Hair follicular keratinocyte (primary cell): ENCODE data around the gene MFSD1. TPM values are rescaled to one million over a fixed set of nuclear protein-coding genes. Genes with fewer than 3 reads are reported as not detected.

Source experiments
- total RNA-seq: library from RNA; depleted of rRNA; stranded (reverse); fragments of >200 nt; gene quantifications from 2 replicates; pipeline ENCODE4 v1.2.3, GENCODE V29; 2015

The MFSD1 gene, protein sequence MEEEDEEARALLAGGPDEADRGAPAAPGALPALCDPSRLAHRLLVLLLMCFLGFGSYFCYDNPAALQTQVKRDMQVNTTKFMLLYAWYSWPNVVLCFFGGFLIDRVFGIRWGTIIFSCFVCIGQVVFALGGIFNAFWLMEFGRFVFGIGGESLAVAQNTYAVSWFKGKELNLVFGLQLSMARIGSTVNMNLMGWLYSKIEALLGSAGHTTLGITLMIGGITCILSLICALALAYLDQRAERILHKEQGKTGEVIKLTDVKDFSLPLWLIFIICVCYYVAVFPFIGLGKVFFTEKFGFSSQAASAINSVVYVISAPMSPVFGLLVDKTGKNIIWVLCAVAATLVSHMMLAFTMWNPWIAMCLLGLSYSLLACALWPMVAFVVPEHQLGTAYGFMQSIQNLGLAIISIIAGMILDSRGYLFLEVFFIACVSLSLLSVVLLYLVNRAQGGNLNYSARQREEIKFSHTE
- 22.8 and 30.5 TPM in 2 replicates for total RNA-seq

DNA sequence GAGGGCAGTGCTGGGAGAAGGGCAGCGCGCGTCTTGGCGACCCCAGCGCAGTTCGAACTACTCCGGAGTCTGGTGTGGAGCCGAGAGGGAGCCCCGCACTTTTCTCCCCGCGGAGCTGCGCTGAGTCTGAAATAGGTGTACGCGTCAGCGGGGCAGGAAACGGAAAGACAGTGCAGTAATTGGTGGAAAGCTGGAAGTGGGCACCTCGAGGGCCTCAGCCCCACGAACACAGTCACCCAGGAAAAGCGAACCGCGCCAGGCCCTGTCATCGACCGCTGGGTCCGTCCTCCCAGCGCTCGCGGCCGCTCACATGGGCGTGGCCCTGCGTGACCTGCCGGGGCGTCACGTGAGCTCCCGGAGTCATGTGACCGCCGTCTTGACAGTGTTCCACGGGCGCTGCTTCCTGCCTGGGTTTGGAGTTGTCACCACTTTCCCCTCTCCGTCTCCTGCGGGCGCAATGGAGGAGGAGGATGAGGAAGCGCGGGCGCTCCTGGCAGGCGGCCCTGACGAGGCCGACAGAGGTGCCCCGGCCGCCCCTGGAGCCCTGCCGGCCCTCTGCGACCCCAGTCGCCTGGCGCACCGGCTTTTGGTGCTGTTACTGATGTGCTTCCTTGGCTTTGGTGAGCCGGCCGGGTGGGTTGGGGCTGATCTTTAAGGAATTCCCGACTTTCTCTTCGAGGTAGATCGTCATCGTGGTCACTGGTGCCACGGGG is at the start of gene MFSD1:
TSS of gene MFSD1 (plus strand) at position 359 of the 713 bp plus-strand sequence. CDS start at position 458, 99 bp downstream.

Other genes with a start within 250 kb of the MFSD1 start
- 7.5 and 9.1 TPM in 2 replicates for gene MLF1, start 230.9 kb upstream of the MFSD1 start, total RNA-seq
- gene GFM1, start 157.5 kb upstream of the MFSD1 start, total RNA-seq = 28.6 and 54.4 TPM in 2 replicates
- gene LXN, start 129.4 kb upstream of the MFSD1 start, total RNA-seq = 7.6 and 8.3 TPM in 2 replicates
- not detected in 2 replicates for gene RARRES1, start 69.6 kb upstream of the MFSD1 start, total RNA-seq